ENCODE data around the gene GPR148.
"Not testable (repeated sequence)": the region's sequence is repeated elsewhere in the genome, so short reads cannot be mapped to it uniquely, and the experiment has no call there.

GPR148 gene

DNA sequence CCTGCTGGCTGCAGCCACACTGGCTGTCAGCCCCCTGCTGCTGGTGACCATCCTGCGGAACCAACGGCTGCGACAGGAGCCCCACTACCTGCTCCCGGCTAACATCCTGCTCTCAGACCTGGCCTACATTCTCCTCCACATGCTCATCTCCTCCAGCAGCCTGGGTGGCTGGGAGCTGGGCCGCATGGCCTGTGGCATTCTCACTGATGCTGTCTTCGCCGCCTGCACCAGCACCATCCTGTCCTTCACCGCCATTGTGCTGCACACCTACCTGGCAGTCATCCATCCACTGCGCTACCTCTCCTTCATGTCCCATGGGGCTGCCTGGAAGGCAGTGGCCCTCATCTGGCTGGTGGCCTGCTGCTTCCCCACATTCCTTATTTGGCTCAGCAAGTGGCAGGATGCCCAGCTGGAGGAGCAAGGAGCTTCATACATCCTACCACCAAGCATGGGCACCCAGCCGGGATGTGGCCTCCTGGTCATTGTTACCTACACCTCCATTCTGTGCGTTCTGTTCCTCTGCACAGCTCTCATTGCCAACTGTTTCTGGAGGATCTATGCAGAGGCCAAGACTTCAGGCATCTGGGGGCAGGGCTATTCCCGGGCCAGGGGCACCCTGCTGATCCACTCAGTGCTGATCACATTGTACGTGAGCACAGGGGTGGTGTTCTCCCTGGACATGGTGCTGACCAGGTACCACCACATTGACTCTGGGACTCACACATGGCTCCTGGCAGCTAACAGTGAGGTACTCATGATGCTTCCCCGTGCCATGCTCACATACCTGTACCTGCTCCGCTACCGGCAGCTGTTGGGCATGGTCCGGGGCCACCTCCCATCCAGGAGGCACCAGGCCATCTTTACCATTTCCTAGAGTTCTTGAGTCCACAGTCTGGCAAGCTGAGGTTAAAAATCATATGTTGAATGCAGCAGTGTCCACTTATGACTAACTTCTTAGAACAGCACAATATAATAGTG, 741 bp downstream of the GPR148 start:
- Histone ChIP-seq H3K9ac (ENCODE audit: low read depth, low read length) (no peak overlapping the region), H3K4me3 (ENCODE audit: low read length) (no peak overlapping the region), H3K36me3 (ENCODE audit: insufficient read depth, low read length) (no peaks in the 10 kb centered on the region), H3K4me1 (ENCODE audit: control insufficient read depth, insufficient read depth, low read length) (peaks cover 14% of the 10 kb centered on the region), H3K27me3 (ENCODE audit: control insufficient read depth, insufficient read depth, low read length) (no peaks in the 10 kb centered on the region), H3K4me2 (ENCODE audit: low read length) (no peak overlapping the region), H3K9me3 (replicated peaks; ENCODE audit: low read length) (no peaks in the 10 kb centered on the region)

DNA sequence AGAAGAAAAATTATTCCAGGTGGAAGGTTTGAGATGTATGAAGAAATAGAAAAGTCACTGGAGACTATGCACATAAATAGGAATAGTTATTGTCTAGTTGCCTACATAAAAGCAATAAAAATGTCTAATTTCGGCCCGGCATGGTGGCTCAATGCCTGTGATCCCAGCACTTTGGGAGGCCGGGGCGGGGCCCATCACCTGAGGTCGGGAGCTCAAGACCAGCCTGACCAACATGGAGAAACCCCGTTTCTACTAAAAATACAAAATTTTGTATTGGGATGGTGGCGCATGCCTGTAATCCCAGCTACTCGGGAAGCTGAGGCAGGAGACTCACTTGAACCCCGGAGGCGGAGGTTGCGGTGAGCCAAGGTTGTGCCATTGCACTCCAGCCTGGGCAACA, 3.4 kb downstream of the GPR148 start:
- H3K4me1 ChIP-seq (ENCODE audit: control insufficient read depth, insufficient read depth, low read length); H3K27me3 ChIP-seq (ENCODE audit: control insufficient read depth, insufficient read depth, low read length); H3K4me3 ChIP-seq (ENCODE audit: low read length); H3K9me3 ChIP-seq (replicated peaks; ENCODE audit: low read length); H3K4me2 ChIP-seq (ENCODE audit: low read length); H3K9ac ChIP-seq (ENCODE audit: low read depth, low read length); H3K36me3 ChIP-seq (ENCODE audit: insufficient read depth, low read length): not testable (repeated sequence)

DNA sequence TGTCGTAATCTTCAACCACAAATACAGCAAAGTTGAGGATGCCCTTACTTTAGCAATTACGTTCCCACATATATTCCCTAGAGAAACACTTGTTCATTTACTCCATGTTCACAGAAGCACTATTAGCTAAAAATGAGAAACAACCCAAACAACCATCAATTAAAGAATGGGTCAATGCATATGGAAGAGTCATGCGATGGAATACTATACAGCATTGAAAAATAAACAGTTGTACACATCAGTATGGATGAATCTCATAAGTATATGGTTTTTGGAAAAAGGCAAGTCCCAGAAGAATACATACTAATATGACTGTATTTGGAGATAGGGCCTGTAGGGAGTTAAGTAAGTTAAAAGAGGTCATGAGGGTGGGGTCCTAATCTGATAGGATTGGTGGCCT, 6.3 kb downstream of the GPR148 start:
- Histone ChIP-seq H3K4me1 (ENCODE audit: control insufficient read depth, insufficient read depth, low read length) (no peaks in the 10 kb centered on the region), H3K4me2 (ENCODE audit: low read length) (no peak overlapping the region), H3K36me3 (ENCODE audit: insufficient read depth, low read length) (no peaks in the 10 kb centered on the region)

DNA sequence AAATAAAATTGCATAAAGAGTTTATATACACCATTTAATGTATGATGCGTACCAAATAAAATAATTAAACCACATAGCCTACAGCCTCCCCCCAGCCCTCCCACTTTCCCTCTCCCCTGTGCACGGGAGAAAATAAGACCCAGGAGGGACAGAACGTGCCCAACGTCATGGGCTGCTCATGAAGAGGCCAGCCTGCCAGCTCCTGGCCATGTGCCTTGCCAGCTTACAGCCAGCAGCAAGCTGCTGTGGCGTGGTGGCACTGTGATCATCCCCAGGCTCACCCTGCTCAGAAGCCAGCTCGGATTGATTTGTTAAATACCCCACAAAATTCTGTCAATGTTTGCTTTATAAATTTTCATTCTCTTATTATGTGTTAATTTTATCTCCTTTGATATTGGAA, 7.6 kb downstream of the GPR148 start:
- Histone ChIP-seq H3K4me2 (ENCODE audit: low read length) (no peak overlapping the region), H3K36me3 (ENCODE audit: insufficient read depth, low read length) (no peaks in the 10 kb centered on the region), H3K4me3 (ENCODE audit: low read length) (no peak overlapping the region), H3K27me3 (ENCODE audit: control insufficient read depth, insufficient read depth, low read length) (no peaks in the 10 kb centered on the region), H3K4me1 (ENCODE audit: control insufficient read depth, insufficient read depth, low read length) (no peaks in the 10 kb centered on the region), H3K9me3 (replicated peaks; ENCODE audit: low read length) (peaks cover 4% of the 10 kb centered on the region), H3K9ac (ENCODE audit: low read depth, low read length) (no peak overlapping the region)

More for the DNA sequence above, 6.3 kb downstream of the GPR148 start:
- Histone ChIP-seq H3K9ac (ENCODE audit: low read depth, low read length) (no peak overlapping the region), H3K27me3 (ENCODE audit: control insufficient read depth, insufficient read depth, low read length) (no peaks in the 10 kb centered on the region), H3K4me3 (ENCODE audit: low read length) (no peak overlapping the region), H3K9me3 (replicated peaks; ENCODE audit: low read length) (peaks cover 4% of the 10 kb centered on the region)

DNA sequence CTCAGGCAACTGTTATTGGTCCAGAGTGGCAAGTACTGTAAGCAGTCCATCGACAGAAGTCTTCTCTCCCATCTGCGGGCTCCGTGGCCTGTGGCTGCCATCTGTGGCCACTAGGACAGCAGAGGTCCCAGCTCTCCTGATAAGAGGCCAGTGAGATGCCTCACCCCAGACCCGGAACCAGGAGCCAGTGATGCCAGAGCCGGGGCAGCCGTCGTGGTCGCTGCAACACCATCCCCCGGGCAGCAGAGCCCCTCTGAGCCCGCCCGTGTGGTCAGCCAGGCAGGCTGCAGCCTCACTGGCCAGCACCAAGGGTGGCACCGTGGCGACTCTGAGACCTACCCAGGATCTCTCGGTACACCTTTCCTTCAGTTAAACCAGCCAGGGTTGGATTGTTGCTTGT, 8.7 kb downstream of the GPR148 start:
- Histone ChIP-seq H3K4me3 (ENCODE audit: low read length) (no peak overlapping the region), H3K9me3 (replicated peaks; ENCODE audit: low read length) (peaks cover 4% of the 10 kb centered on the region), H3K9ac (ENCODE audit: low read depth, low read length) (no peak overlapping the region), H3K27me3 (ENCODE audit: control insufficient read depth, insufficient read depth, low read length) (no peaks in the 10 kb centered on the region), H3K4me2 (ENCODE audit: low read length) (no peak overlapping the region), H3K4me1 (ENCODE audit: control insufficient read depth, insufficient read depth, low read length) (no peaks in the 10 kb centered on the region), H3K36me3 (ENCODE audit: insufficient read depth, low read length) (no peaks in the 10 kb centered on the region)

DNA sequence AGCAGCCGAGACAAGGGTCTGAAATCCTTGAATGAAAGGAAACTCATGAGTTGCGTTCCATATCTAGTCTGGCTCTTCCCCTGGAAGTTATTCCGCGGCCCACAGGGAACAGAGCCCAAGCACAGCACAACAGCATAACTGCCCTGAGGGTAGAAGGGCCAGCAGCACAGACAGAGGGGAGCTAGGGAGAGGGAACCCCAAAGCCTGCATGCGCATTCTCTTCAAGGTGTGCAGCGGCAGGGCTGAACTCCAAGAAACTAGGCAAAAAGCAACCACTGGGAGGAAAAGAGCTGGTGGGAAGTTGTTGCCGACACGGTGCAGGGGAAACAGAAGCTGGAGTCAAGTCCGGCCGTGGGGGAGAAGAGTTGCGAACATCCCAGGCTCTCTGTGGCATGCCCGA, 11.8 kb downstream of the GPR148 start:
- H3K9me3 ChIP-seq (replicated peaks; ENCODE audit: low read length), result peaks cover 4% of the 10 kb centered on the region

DNA sequence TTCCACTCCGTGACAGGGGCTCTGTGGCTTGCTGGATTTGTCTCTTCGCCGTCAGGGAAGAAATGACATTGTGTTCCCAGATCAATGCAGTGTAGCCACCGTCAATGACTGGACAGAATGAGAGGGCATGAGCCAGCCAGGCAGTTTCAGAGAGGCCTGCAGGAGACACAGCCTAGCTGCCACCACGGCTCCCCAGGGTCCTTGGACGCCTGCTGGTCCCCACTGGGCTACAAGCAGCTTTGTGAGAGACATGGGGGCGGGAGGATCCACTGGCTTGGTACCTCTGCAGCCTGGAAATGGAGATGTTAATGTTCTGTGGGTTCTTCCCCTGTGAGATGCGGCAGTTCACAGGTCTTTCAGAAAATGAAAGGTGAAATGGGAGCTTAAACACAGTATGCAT, 14.4 kb downstream of the GPR148 start:
- no peak overlapping the region for H3K4me2 ChIP-seq (ENCODE audit: low read length)
- H3K36me3 ChIP-seq (ENCODE audit: insufficient read depth, low read length), result no peaks in the 10 kb centered on the region
- no peaks in the 10 kb centered on the region for H3K4me1 ChIP-seq (ENCODE audit: control insufficient read depth, insufficient read depth, low read length)
- no peaks in the 10 kb centered on the region for H3K27me3 ChIP-seq (ENCODE audit: control insufficient read depth, insufficient read depth, low read length)
- no peak overlapping the region for H3K9ac ChIP-seq (ENCODE audit: low read depth, low read length)
- no peak overlapping the region for H3K4me3 ChIP-seq (ENCODE audit: low read length)
- H3K9me3 ChIP-seq (replicated peaks; ENCODE audit: low read length), result no peaks in the 10 kb centered on the region

More for the DNA sequence above, 11.8 kb downstream of the GPR148 start:
- H3K4me2 ChIP-seq (ENCODE audit: low read length), result no peak overlapping the region
- no peak overlapping the region for H3K9ac ChIP-seq (ENCODE audit: low read depth, low read length)
- H3K36me3 ChIP-seq (ENCODE audit: insufficient read depth, low read length), result no peaks in the 10 kb centered on the region
- H3K4me3 ChIP-seq (ENCODE audit: low read length), result no peak overlapping the region
- H3K27me3 ChIP-seq (ENCODE audit: control insufficient read depth, insufficient read depth, low read length), result no peaks in the 10 kb centered on the region
- no peaks in the 10 kb centered on the region for H3K4me1 ChIP-seq (ENCODE audit: control insufficient read depth, insufficient read depth, low read length)

DNA sequence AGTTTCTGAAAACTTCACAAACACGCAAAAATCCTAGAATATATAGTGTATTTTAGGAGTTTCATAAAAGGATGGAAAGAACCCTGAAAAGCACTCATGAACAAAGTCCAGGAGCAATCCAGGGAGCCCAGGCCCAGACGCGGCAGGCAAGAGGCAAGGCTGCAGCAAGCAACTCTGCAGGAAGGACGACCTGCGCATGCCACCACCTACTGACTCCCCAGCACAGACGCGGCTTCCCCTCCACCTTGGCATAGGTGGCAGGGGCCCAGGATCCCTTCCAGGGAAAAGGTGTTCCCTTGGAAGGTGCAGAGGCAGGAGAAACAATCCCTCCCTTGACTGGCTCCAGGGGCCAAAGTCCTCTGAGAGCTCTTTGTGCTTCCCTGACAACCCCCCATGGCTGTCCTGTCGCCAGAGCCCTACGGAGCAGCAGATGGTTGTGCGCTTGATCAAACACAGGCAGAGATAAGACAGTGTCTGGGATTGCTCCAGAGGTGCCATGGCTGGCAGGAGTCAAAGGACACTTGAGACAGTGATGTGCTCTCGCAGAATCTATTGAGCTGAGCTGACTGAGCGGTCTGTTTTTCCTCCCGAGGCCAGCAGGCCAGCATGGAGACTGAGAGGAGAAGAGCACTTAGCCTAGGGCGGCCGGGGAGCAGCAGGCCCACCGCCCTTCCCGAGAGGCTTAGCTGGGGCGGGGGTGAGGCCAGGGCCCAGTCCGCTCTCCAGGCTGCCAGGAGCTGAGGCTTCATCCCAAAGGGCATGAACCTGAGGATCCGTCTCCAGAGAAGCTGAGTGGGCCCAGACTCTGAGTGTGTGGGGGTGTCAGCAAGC, 15.6 kb downstream of the GPR148 start:
- no peaks in the 10 kb centered on the region for H3K27me3 ChIP-seq (ENCODE audit: control insufficient read depth, insufficient read depth, low read length)
- H3K9ac ChIP-seq (ENCODE audit: low read depth, low read length), result no peak overlapping the region
- H3K4me2 ChIP-seq (ENCODE audit: low read length), result no peak overlapping the region
- no peaks in the 10 kb centered on the region for H3K4me1 ChIP-seq (ENCODE audit: control insufficient read depth, insufficient read depth, low read length)
- H3K36me3 ChIP-seq (ENCODE audit: insufficient read depth, low read length), result no peaks in the 10 kb centered on the region
- H3K9me3 ChIP-seq (replicated peaks; ENCODE audit: low read length), result no peaks in the 10 kb centered on the region
- no peak overlapping the region for H3K4me3 ChIP-seq (ENCODE audit: low read length)

DNA sequence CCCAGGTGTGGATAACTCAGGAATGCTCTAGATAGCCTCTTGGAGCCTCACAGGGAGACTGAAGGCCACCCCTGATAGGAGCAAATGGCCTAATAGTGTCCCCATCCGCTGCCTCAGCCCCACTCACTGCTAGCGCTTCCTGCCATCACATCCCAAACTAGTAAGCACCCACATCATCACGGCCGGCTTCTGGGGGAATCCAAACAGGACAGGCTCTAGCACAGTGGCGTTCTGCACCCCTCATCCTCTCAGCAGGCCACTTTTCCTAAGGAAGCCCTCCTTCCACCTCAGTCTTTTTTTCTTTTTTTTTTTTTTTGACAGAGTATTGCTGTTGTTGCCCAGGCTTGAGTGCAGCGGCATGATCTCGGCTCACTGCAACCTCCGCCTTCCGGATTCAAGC, 20.2 kb downstream of the GPR148 start:
- no peaks in the 10 kb centered on the region for H3K36me3 ChIP-seq (ENCODE audit: insufficient read depth, low read length)
- no peak overlapping the region for H3K9ac ChIP-seq (ENCODE audit: low read depth, low read length)
- H3K4me1 ChIP-seq (ENCODE audit: control insufficient read depth, insufficient read depth, low read length), result no peaks in the 10 kb centered on the region
- no peak overlapping the region for H3K4me3 ChIP-seq (ENCODE audit: low read length)
- no peak overlapping the region for H3K4me2 ChIP-seq (ENCODE audit: low read length)
- H3K27me3 ChIP-seq (ENCODE audit: control insufficient read depth, insufficient read depth, low read length), result no peaks in the 10 kb centered on the region
- no peaks in the 10 kb centered on the region for H3K9me3 ChIP-seq (replicated peaks; ENCODE audit: low read length)

DNA sequence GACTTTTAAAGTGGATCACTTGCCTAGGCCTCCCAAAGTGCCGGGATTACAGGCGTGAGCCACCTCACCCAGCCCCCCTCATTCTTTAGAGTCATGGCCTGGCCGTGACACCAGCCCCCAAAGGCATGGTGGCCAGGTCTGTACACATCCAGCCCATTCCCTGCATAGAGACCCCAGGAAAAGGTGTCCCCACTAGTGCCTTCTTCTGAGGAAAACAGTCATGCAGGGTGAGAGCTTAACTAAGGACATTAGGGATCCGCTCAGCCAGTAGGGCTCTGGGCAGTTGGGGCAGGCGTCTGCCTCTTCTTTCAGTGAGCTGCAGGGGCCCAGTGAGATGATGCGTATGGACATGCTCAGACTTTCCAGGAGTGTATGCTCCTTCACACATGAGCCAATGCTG, 20.8 kb downstream of the GPR148 start:
- H3K4me1 ChIP-seq (ENCODE audit: control insufficient read depth, insufficient read depth, low read length), result no peaks in the 10 kb centered on the region
- H3K9me3 ChIP-seq (replicated peaks; ENCODE audit: low read length), result no peaks in the 10 kb centered on the region
- H3K4me2 ChIP-seq (ENCODE audit: low read length), result no peak overlapping the region
- no peaks in the 10 kb centered on the region for H3K36me3 ChIP-seq (ENCODE audit: insufficient read depth, low read length)
- H3K9ac ChIP-seq (ENCODE audit: low read depth, low read length), result no peak overlapping the region
- H3K27me3 ChIP-seq (ENCODE audit: control insufficient read depth, insufficient read depth, low read length), result peaks cover 1% of the 10 kb centered on the region
- H3K4me3 ChIP-seq (ENCODE audit: low read length), result no peak overlapping the region

DNA sequence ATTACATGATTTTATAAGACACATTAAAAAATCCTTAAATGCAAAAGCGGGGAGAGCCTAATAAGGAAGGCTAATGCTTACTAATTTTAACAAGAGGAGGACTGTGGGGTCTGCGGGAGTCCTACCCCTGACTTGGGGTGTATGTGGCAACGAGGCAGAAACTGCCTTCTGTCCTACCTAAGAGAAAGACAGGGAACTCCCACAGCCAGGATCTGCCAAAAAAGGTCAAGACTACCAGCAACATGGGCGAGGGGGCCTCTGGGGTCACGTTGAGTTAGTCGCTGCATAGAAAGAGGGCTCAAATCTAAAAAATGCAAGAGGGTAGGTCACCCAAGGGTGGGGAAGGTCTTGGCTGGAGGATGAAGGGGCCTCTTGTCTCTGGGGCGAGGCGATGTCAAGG, 25.9 kb downstream of the GPR148 start:
- Histone ChIP-seq H3K27me3 (ENCODE audit: control insufficient read depth, insufficient read depth, low read length) (peaks cover 15% of the 10 kb centered on the region), H3K9me3 (replicated peaks; ENCODE audit: low read length) (no peaks in the 10 kb centered on the region), H3K4me1 (ENCODE audit: control insufficient read depth, insufficient read depth, low read length) (no peaks in the 10 kb centered on the region), H3K4me3 (ENCODE audit: low read length) (no peak overlapping the region), H3K9ac (ENCODE audit: low read depth, low read length) (no peak overlapping the region), H3K36me3 (ENCODE audit: insufficient read depth, low read length) (no peaks in the 10 kb centered on the region), H3K4me2 (ENCODE audit: low read length) (no peak overlapping the region)

Data from skeletal muscle satellite cell (primary cell).